Mesenchymal stem cell (in vitro differentiated cells and primary cell): Measurements from ENCODE around the gene HOXB6.

ENCODE experiments used
- DNase-seq: peaks from one replicate; pipeline ENCODE4 v3.0.0-alpha.2; 2013
- H2AFZ ChIP-seq: one replicate; pipeline ENCODE4 v1.6.1; 2013; ENCODE audit warnings: low read depth, mild to moderate bottlenecking, control low read depth, inconsistent platforms, low read length, moderate library complexity
- H2AK5ac ChIP-seq: 2 replicates; pipeline ENCODE4 v1.6.1; 2013; ENCODE audit warnings: low read length, moderate library complexity, mild to moderate bottlenecking, inconsistent platforms; ENCODE audit not compliant: severe bottlenecking
- H2BK120ac ChIP-seq: one replicate; pipeline ENCODE4 v1.6.1; 2013; ENCODE audit warnings: low read depth, mild to moderate bottlenecking, inconsistent platforms, low read length, moderate library complexity
- H2BK12ac ChIP-seq, 2 experiments: one replicate each; pipeline ENCODE4 v1.6.1; 2013; ENCODE audit warnings: inconsistent platforms in 2 of 2, low read length in 2 of 2, mild to moderate bottlenecking in 2 of 2, moderate library complexity in 2 of 2, control low read depth in 1 of 2
- H2BK15ac ChIP-seq: one replicate; pipeline ENCODE4 v1.6.1; 2013; ENCODE audit warnings: mild to moderate bottlenecking, low read depth, inconsistent platforms; ENCODE audit not compliant: poor library complexity, severe bottlenecking
- H2BK5ac ChIP-seq: 2 replicates; pipeline ENCODE4 v1.6.1; 2013; ENCODE audit warnings: low read depth, mild to moderate bottlenecking, low read length, control low read depth, inconsistent platforms; ENCODE audit not compliant: poor library complexity, severe bottlenecking
- H3K14ac ChIP-seq, 2 experiments: one replicate each; pipeline ENCODE4 v1.6.1; 2013; ENCODE audit warnings: inconsistent platforms in 2 of 2, low read length in 2 of 2, control low read depth in 1 of 2, mild to moderate bottlenecking in 1 of 2, moderate library complexity in 1 of 2
- H3K18ac ChIP-seq, 2 experiments: one replicate each; pipeline ENCODE4 v1.6.1; 2013; ENCODE audit warnings: inconsistent platforms in 2 of 2, low read length in 2 of 2, control low read depth in 1 of 2, low read depth in 1 of 2, mild to moderate bottlenecking in 1 of 2
- H3K23ac ChIP-seq, 2 experiments: one replicate each; pipeline ENCODE4 v1.6.1; 2013; ENCODE audit warnings: inconsistent platforms in 2 of 2, low read length in 2 of 2, mild to moderate bottlenecking in 2 of 2, moderate library complexity in 2 of 2, control low read depth in 1 of 2
- H3K27ac ChIP-seq: 2 replicates; pipeline ENCODE4 v1.5.1; 2013; ENCODE audit warnings: mild to moderate bottlenecking, moderate library complexity, low read length, control low read depth, inconsistent platforms; ENCODE audit not compliant: poor library complexity, severe bottlenecking
- H3K27me3 ChIP-seq, 2 experiments: 2 replicates each; pipeline versions ENCODE4 v1.6.1 to v1.7.0; 2013; ENCODE audit warnings: low read length in 2 of 2, mild to moderate bottlenecking in 2 of 2, moderate library complexity in 2 of 2, control low read depth in 1 of 2, inconsistent platforms in 1 of 2; ENCODE audit not compliant: control insufficient read depth in 1 of 2, insufficient read depth in 1 of 2
- H3K36me3 ChIP-seq, 2 experiments: 2 replicates each; pipeline versions ENCODE4 v1.6.1 to v1.7.0; 2013; ENCODE audit warnings: low read length in 2 of 2, control low read depth in 1 of 2, inconsistent platforms in 1 of 2, low read depth in 1 of 2, mild to moderate bottlenecking in 1 of 2; ENCODE audit not compliant: insufficient read depth in 2 of 2, control insufficient read depth in 1 of 2
- H3K4ac ChIP-seq, 2 experiments: one replicate each; pipeline ENCODE4 v1.6.1; 2013; ENCODE audit warnings: inconsistent platforms in 2 of 2, low read length in 2 of 2, mild to moderate bottlenecking in 2 of 2, moderate library complexity in 2 of 2, control low read depth in 1 of 2, low read depth in 1 of 2
- H3K4me1 ChIP-seq: 2 replicates; pipeline ENCODE4 v1.6.1; 2013; ENCODE audit warnings: low read depth, low read length, control low read depth; ENCODE audit not compliant: control insufficient read depth, insufficient read depth
- H3K4me2 ChIP-seq: 2 replicates; pipeline ENCODE4 v1.6.1; 2013; ENCODE audit warnings: low read length, mild to moderate bottlenecking, inconsistent platforms; ENCODE audit not compliant: poor library complexity, severe bottlenecking
- H3K4me3 ChIP-seq, 2 experiments: 2 replicates each; pipeline versions ENCODE4 v1.5.1 to v1.7.0; 2013; ENCODE audit warnings: low read length in 2 of 2, mild to moderate bottlenecking in 2 of 2, control low read depth in 1 of 2, low read depth in 1 of 2; ENCODE audit not compliant: insufficient read depth in 1 of 2
- H3K79me1 ChIP-seq: replicated peaks from 2 replicates; pipeline ENCODE4 v1.6.1; 2013; ENCODE audit warnings: mild to moderate bottlenecking, control low read depth, low read length, inconsistent platforms; ENCODE audit not compliant: poor library complexity, severe bottlenecking
- H3K9ac ChIP-seq: 2 replicates; pipeline ENCODE4 v1.7.0; 2013; ENCODE audit warnings: mild to moderate bottlenecking, low read length, moderate library complexity
- H3K9me3 ChIP-seq: 2 replicates; pipeline ENCODE4 v1.7.0; 2013; ENCODE audit warnings: mild to moderate bottlenecking, low read length; ENCODE audit not compliant: control insufficient read depth
- H4K8ac ChIP-seq: one replicate; pipeline ENCODE4 v1.6.1; 2013; ENCODE audit warnings: inconsistent platforms, mild to moderate bottlenecking, low read length, moderate library complexity
- H4K91ac ChIP-seq: one replicate; pipeline ENCODE4 v1.6.1; 2013; ENCODE audit warnings: mild to moderate bottlenecking, low read length, inconsistent platforms
- WGBS: methylation state at CpG from one replicate; pipeline ENCODE4 v1.1.7; 2013; ENCODE audit warnings: mixed read lengths; 5-methylcytosine and 5-hydroxymethylcytosine counted together

HOXB6 gene

GRCh38 chr17:48615047-48615962 lies 10.5 kb upstream of the HOXB6 start, which contains the start of gene HOXB8:
Gene HOXB8, minus strand, starts transcription at chr17:48615292. Its CDS starts 588 bp downstream, at chr17:48614704.
- Histone ChIP-seq H3K18ac (peak within 1 kb of the TSS; percentile 100), H3K4me1 (peaks cover 24% of the 10 kb centered on the region), H3K9ac (peak within 1 kb of the TSS; percentile 86), H4K91ac (peak within 1 kb of the TSS; percentile 99), H3K27ac (no peak within 1 kb of the TSS), H2AFZ (no peak within 1 kb of the TSS), H2AK5ac (no peak within 1 kb of the TSS), H3K4me2 (peak within 1 kb of the TSS; percentile 97), H4K8ac (peak within 1 kb of the TSS; percentile 85), H3K4ac (peak within 1 kb of the TSS; percentile 99 to 100), H3K14ac (peak within 1 kb of the TSS; percentile 89 to 99), H3K9me3 (no peaks in the 10 kb centered on the region), H3K79me1 (no peaks in the 10 kb centered on the region), H2BK120ac (peak within 1 kb of the TSS; percentile 96), H2BK12ac (peak within 1 kb of the TSS; percentile 97 to 98), H3K4me3 (peak within 1 kb of the TSS; percentile 67 to 78), H2BK5ac (no peak within 1 kb of the TSS), H3K27me3 (peaks cover 53 to 54% of the 10 kb centered on the region in 2 experiments), H3K36me3 (no peaks in the 10 kb centered on the region), H3K23ac (peak within 1 kb of the TSS; percentile 96 to 97), H2BK15ac (peak within 1 kb of the TSS; percentile 84)
- under 1% methylated on average over 22 of the region's 41 CpGs for WGBS
- DNase-seq, result peak; percentile 95

- under 1% methylated on average over 53 of the region's 55 CpGs for WGBS
- Histone ChIP-seq H3K27me3 (peaks cover 42 to 48% of the 10 kb centered on the region in 2 experiments), H2BK12ac (peak overlapping the region; percentile 92 to 98), H4K8ac (peak overlapping the region; percentile 85), H2AK5ac (no peak overlapping the region), H2BK15ac (peak overlapping the region; percentile 84), H3K18ac (peak overlapping the region; percentile 100), H3K14ac (peak overlapping the region; percentile 89 to 99), H2AFZ (no peak overlapping the region), H3K9ac (peak overlapping the region; percentile 86), H3K27ac (peak overlapping the region; percentile 14), H3K9me3 (no peaks in the 10 kb centered on the region), H3K4me3 (peak overlapping the region; percentile 67 to 78), H3K36me3 (no peaks in the 10 kb centered on the region), H3K23ac (peak overlapping the region; percentile 96 to 97), H3K4ac (peak overlapping the region; percentile 99 to 100), H2BK5ac (no peak overlapping the region), H3K79me1 (peaks cover 4% of the 10 kb centered on the region), H4K91ac (peak overlapping the region; percentile 99), H3K4me2 (peak overlapping the region; percentile 97), H2BK120ac (peak overlapping the region; percentile 96), H3K4me1 (peaks cover 24% of the 10 kb centered on the region)
- DNase-seq, result peak; percentile 69
Measured at GRCh38 chr17:48613862-48614694, 9.3 kb upstream of the HOXB6 start.

GRCh38 chr17:48612854-48613691 lies 8.3 kb upstream of the HOXB6 start:
- Histone ChIP-seq H3K9ac (peak overlapping the region; percentile 98), H2AK5ac (no peak overlapping the region), H3K4ac (peak overlapping the region; percentile 90), H4K91ac (peak overlapping the region; percentile 84), H3K36me3 (no peaks in the 10 kb centered on the region), H3K14ac (peak overlapping the region in 1 of 2 experiments; percentile 82), H2AFZ (no peak overlapping the region), H3K4me2 (peak overlapping the region; percentile 97), H2BK120ac (peak overlapping the region; percentile 91), H3K79me1 (peaks cover 6% of the 10 kb centered on the region), H2BK5ac (peak overlapping the region; percentile 12), H4K8ac (peak overlapping the region; percentile 87), H3K27me3 (peaks cover 34 to 41% of the 10 kb centered on the region in 2 experiments), H2BK12ac (peak overlapping the region in 1 of 2 experiments; percentile 37), H3K4me3 (peak overlapping the region; percentile 62 to 87), H2BK15ac (peak overlapping the region; percentile 26), H3K18ac (peak overlapping the region; percentile 98), H3K23ac (peak overlapping the region in 1 of 2 experiments; percentile 99), H3K27ac (peak overlapping the region; percentile 79), H3K4me1 (peaks cover 25% of the 10 kb centered on the region), H3K9me3 (no peaks in the 10 kb centered on the region)
- under 1% methylated on average over 64 of the region's 67 CpGs for WGBS
- DNase-seq, result peak; percentile 67
